Liver (tissue), 9 donors: ENCODE data around the gene ETV6. TPM values are rescaled to one million over a fixed set of nuclear protein-coding genes. Genes with fewer than 3 reads are reported as not detected.
A peak's percentile ranks its signal among the peaks of the same experiment; 100 is the strongest.

Experiments used
- DNase-seq: peaks from one replicate; pipeline ENCODE4 v3.0.0-alpha.2; 2017; ENCODE audit warnings: low spot score
- H3K27ac ChIP-seq, 2 donors: one replicate each; pipeline ENCODE4 v1.7.0; 2013; ENCODE audit warnings: inconsistent platforms in 2 of 2, low read length in 2 of 2, control low read depth in 1 of 2, low read depth in 1 of 2, mild to moderate bottlenecking in 1 of 2
- H3K27me3 ChIP-seq, 4 donors: one replicate each; pipeline versions ENCODE4 v1.6.1 to v1.7.0; 2013; ENCODE audit warnings: low read length in 3 of 4, inconsistent platforms in 1 of 4, mild to moderate bottlenecking in 1 of 4, moderate library complexity in 1 of 4; ENCODE audit not compliant: control insufficient read depth in 4 of 4, insufficient read depth in 4 of 4
- H3K36me3 ChIP-seq, 4 donors: one replicate each; pipeline versions ENCODE4 v1.6.1 to v1.7.0; 2013; ENCODE audit warnings: low read length in 3 of 4, mild to moderate bottlenecking in 3 of 4, low read depth in 1 of 4, moderate library complexity in 1 of 4; ENCODE audit not compliant: control insufficient read depth in 4 of 4, insufficient read depth in 3 of 4
- H3K4me1 ChIP-seq, 4 donors: one replicate each; pipeline versions ENCODE4 v1.6.1 to v1.7.0; 2013; ENCODE audit warnings: low read length in 3 of 4, mild to moderate bottlenecking in 3 of 4, moderate library complexity in 1 of 4; ENCODE audit not compliant: control insufficient read depth in 4 of 4, insufficient read depth in 4 of 4
- H3K4me3 ChIP-seq, 3 donors: one replicate each; pipeline versions ENCODE4 v1.6.1 to v1.7.0; 2013; ENCODE audit warnings: low read length in 3 of 3, control low read depth in 1 of 3, low read depth in 1 of 3, mild to moderate bottlenecking in 1 of 3
- H3K9ac ChIP-seq, 2 donors: one replicate each; pipeline ENCODE4 v1.7.0; 2013; ENCODE audit warnings: low read length in 2 of 2, mild to moderate bottlenecking in 2 of 2, moderate library complexity in 2 of 2, control low read depth in 1 of 2, low read depth in 1 of 2
- H3K9me3 ChIP-seq, 4 donors: one replicate each; pipeline versions ENCODE4 v1.6.1 to v1.7.0; 2013; ENCODE audit warnings: low read length in 3 of 4; ENCODE audit not compliant: control insufficient read depth in 4 of 4
- EGR1 ChIP-seq, 2 donors: IDR thresholded peaks; 2 replicates each; pipeline ENCODE4 v1.6.1; 2016 to 2018; ENCODE audit warnings: antibody characterized with exemption in 2 of 2, low read depth in 2 of 2
- FOXA1 ChIP-seq: IDR thresholded peaks from 2 replicates; pipeline ENCODE4 v1.6.1; 2016; ENCODE audit warnings: antibody characterized with exemption
- GABPA ChIP-seq, 2 donors: IDR thresholded peaks in 1 of 2; conservative IDR thresholded peaks in 1 of 2; 2 replicates each; pipeline ENCODE4 v1.6.1; 2016; ENCODE audit warnings: antibody characterized with exemption in 2 of 2, mild to moderate bottlenecking in 1 of 2, moderate library complexity in 1 of 2
- HNF4A ChIP-seq, 2 donors: conservative IDR thresholded peaks; 2 replicates each; pipeline ENCODE4 v1.6.1; 2016; ENCODE audit warnings: antibody characterized with exemption in 2 of 2, mild to moderate bottlenecking in 2 of 2
- HNF4G ChIP-seq: IDR thresholded peaks from 2 replicates; pipeline ENCODE4 v1.6.1; 2016; ENCODE audit warnings: antibody characterized with exemption
- JUND ChIP-seq, 2 donors: IDR thresholded peaks; 2 replicates each; pipeline ENCODE4 v1.6.1; 2016; ENCODE audit warnings: antibody characterized with exemption in 2 of 2
- NR2F2 ChIP-seq: IDR thresholded peaks from 2 replicates; pipeline ENCODE4 v1.6.1; 2016; ENCODE audit warnings: antibody characterized with exemption
- RAD21 ChIP-seq, 2 donors: IDR thresholded peaks; 2 replicates each; pipeline ENCODE4 v1.6.1; 2016; ENCODE audit warnings: antibody characterized with exemption in 2 of 2, mild to moderate bottlenecking in 2 of 2
- RXRA ChIP-seq, 2 donors: IDR thresholded peaks; 2 replicates each; pipeline ENCODE4 v1.6.1; 2017 to 2018; ENCODE audit warnings: antibody characterized with exemption in 2 of 2, mild to moderate bottlenecking in 1 of 2
- SP1 ChIP-seq: IDR thresholded peaks from 2 replicates; pipeline ENCODE4 v1.6.1; 2018; ENCODE audit warnings: antibody characterized with exemption, mild to moderate bottlenecking
- YY1 ChIP-seq: IDR thresholded peaks from 2 replicates; pipeline ENCODE4 v1.6.1; 2016; ENCODE audit warnings: antibody characterized with exemption, mild to moderate bottlenecking
- WGBS: extraction: QIAGEN DNeasy Blood & Tissue Kit; methylation state at CpG from one replicate; pipeline ENCODE4 v1.1.7; 2013; 5-methylcytosine and 5-hydroxymethylcytosine counted together
- polyA plus RNA-seq, 2 donors: library from polyadenylated mRNA; stranded (reverse) in 1 of 2; unstranded in 1 of 2; fragments of 200-250 nt in 1 of 2; fragments of >200 nt in 1 of 2; fragmentation: Nextera tagmentation in 1 of 2; extraction: Ambion mirVana in 1 of 2; gene quantifications; one replicate each; pipeline versions ENCODE4 v1.2.1 to v1.2.3, GENCODE V29; 2013 to 2015
- total RNA-seq, 2 donors: library from RNA; depleted of rRNA; stranded (reverse); fragments of >200 nt; gene quantifications; one replicate each; pipeline ENCODE4 v1.2.3, GENCODE V29; 2014
- TF ChIP-seq, protein P1 (sequence below): IDR thresholded peaks from 2 replicates; pipeline ENCODE4 v1.6.1; 2016; ENCODE audit warnings: antibody characterized with exemption
- TF ChIP-seq, protein P2 (sequence below): IDR thresholded peaks from 2 replicates; pipeline ENCODE4 v1.6.1; 2016; ENCODE audit warnings: antibody characterized with exemption
- TF ChIP-seq, protein P3 (sequence below): IDR thresholded peaks from 2 replicates; pipeline ENCODE4 v1.6.1; 2016; ENCODE audit warnings: antibody characterized with exemption
- TF ChIP-seq, protein P4 (sequence below): IDR thresholded peaks from 2 replicates; pipeline ENCODE4 v1.6.1; 2016; ENCODE audit warnings: antibody characterized with exemption, mild to moderate bottlenecking
- donor health status: healthy.
- donor health status: healthy.
- donor health status: healthy.
- donor health status: healthy.
- donor health status: healthy.

Gene ETV6
- total and polyA plus RNA-seq, 4 donors, result 2.0 to 6.2 (median 3.5) TPM

DNA sequence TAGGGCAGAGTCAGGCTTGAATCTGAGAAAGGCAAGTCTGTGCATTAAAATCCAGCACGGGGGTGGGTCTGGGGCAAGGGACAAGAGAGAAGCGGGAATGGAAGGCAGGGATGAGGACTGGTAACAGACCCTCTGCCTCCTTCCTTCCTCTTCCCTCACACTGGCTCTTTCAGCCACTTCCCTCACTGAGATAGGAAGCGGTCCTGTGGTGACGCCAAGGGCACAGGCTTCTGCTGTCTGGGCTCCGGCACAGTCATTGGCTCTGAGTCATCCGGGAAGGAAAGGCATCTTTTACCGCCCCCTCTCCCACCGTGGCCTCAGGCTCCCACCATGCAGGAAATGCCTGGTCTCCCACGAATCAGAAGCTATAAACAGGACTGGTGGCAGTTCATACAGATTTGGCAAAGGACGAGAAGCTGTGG, 70.2 kb downstream of the ETV6 start:
- H3K36me3 ChIP-seq, result no peaks in the 10 kb centered on the region
- H3K27me3 ChIP-seq, result no peaks in the 10 kb centered on the region
- WGBS, result 66% methylated on average over 10 of the region's 10 CpGs
- no peak for DNase-seq
- no peak overlapping the region for H3K9ac ChIP-seq
- no peak overlapping the region for H3K4me3 ChIP-seq
- peaks cover 11 to 32% (median 17%) of the 10 kb centered on the region in 4 donors for H3K4me1 ChIP-seq
- H3K27ac ChIP-seq, result peak overlapping the region in 1 of 2 donors; percentile 6
- H3K9me3 ChIP-seq, result no peaks in the 10 kb centered on the region
- TF ChIP-seq YY1, result no peak
- no peak for TF ChIP-seq NR2F2
- TF ChIP-seq, protein P1, sequence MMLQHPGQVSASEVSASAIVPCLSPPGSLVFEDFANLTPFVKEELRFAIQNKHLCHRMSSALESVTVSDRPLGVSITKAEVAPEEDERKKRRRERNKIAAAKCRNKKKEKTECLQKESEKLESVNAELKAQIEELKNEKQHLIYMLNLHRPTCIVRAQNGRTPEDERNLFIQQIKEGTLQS, result no peak
- peak in 1 of 2 donors; percentile 10 for TF ChIP-seq RAD21 (IDR thresholded peaks at IDR 0.05)
- no peak for TF ChIP-seq HNF4A (conservative IDR thresholded peaks at IDR 0.05)
- no peak for TF ChIP-seq RXRA (IDR thresholded peaks at IDR 0.05)
- TF ChIP-seq, protein P2, sequence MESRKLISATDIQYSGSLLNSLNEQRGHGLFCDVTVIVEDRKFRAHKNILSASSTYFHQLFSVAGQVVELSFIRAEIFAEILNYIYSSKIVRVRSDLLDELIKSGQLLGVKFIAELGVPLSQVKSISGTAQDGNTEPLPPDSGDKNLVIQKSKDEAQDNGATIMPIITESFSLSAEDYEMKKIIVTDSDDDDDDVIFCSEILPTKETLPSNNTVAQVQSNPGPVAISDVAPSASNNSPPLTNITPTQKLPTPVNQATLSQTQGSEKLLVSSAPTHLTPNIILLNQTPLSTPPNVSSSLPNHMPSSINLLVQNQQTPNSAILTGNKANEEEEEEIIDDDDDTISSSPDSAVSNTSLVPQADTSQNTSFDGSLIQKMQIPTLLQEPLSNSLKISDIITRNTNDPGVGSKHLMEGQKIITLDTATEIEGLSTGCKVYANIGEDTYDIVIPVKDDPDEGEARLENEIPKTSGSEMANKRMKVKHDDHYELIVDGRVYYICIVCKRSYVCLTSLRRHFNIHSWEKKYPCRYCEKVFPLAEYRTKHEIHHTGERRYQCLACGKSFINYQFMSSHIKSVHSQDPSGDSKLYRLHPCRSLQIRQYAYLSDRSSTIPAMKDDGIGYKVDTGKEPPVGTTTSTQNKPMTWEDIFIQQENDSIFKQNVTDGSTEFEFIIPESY, result no peak
- peak in 1 of 2 donors; percentile 49 for TF ChIP-seq EGR1 (IDR thresholded peaks at IDR 0.05; ENCODE audit: low read depth in 2 of 2)
- no peak for TF ChIP-seq SP1
- TF ChIP-seq, protein P3, sequence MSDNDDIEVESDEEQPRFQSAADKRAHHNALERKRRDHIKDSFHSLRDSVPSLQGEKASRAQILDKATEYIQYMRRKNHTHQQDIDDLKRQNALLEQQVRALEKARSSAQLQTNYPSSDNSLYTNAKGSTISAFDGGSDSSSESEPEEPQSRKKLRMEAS, result peak; percentile 59
- TF ChIP-seq HNF4G, result no peak

DNA sequence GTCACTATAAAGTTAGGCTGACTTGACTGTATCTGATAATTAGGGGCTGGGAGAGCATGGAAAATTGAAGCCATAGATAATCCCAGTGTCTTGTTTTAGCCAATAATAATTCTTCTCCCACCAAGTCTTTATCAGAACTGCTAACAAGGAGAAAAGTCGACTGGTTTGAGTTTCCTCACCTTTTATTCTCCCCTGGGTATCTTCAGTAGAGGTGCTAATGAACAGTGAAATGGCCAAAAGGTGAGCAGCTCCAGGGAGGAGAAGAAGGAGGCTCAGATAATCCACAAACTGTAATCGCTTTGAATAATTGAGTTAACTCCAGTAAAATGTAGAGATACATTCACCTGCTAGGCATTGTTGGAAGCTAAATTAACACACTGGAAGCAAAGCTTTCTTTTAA, 72.6 kb downstream of the ETV6 start:
- WGBS, result 77% methylated on average over 2 of the region's 2 CpGs
- TF ChIP-seq EGR1 (IDR thresholded peaks at IDR 0.05; ENCODE audit: low read depth in 2 of 2) (no peak), FOXA1 (no peak), JUND (IDR thresholded peaks at IDR 0.05) (no peak), RAD21 (IDR thresholded peaks at IDR 0.05) (no peak), GABPA (IDR thresholded peaks at IDR 0.05 in 1 of 2, conservative IDR thresholded peaks at IDR 0.05 in 1 of 2) (no peak), YY1 (no peak)
- TF ChIP-seq, protein P4, sequence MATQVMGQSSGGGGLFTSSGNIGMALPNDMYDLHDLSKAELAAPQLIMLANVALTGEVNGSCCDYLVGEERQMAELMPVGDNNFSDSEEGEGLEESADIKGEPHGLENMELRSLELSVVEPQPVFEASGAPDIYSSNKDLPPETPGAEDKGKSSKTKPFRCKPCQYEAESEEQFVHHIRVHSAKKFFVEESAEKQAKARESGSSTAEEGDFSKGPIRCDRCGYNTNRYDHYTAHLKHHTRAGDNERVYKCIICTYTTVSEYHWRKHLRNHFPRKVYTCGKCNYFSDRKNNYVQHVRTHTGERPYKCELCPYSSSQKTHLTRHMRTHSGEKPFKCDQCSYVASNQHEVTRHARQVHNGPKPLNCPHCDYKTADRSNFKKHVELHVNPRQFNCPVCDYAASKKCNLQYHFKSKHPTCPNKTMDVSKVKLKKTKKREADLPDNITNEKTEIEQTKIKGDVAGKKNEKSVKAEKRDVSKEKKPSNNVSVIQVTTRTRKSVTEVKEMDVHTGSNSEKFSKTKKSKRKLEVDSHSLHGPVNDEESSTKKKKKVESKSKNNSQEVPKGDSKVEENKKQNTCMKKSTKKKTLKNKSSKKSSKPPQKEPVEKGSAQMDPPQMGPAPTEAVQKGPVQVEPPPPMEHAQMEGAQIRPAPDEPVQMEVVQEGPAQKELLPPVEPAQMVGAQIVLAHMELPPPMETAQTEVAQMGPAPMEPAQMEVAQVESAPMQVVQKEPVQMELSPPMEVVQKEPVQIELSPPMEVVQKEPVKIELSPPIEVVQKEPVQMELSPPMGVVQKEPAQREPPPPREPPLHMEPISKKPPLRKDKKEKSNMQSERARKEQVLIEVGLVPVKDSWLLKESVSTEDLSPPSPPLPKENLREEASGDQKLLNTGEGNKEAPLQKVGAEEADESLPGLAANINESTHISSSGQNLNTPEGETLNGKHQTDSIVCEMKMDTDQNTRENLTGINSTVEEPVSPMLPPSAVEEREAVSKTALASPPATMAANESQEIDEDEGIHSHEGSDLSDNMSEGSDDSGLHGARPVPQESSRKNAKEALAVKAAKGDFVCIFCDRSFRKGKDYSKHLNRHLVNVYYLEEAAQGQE, result no peak
- TF ChIP-seq, protein P3, result no peak
- Histone ChIP-seq H3K9me3 (no peaks in the 10 kb centered on the region), H3K27ac (no peak overlapping the region), H3K27me3 (no peaks in the 10 kb centered on the region), H3K4me3 (no peak overlapping the region), H3K4me1 (peaks cover 8 to 31% (median 14%) of the 10 kb centered on the region in 4 donors), H3K9ac (no peak overlapping the region), H3K36me3 (no peaks in the 10 kb centered on the region)
- DNase-seq, result no peak
